T1000 (cell line): ENCODE measurements around the gene PMFBP1.

Source experiments
- DNase-seq: peaks from one replicate; lab custom pipeline; 2025; ENCODE audit warnings: mixed read lengths; lab: John Stamatoyannopoulos, UW

The PMFBP1 gene, protein sequence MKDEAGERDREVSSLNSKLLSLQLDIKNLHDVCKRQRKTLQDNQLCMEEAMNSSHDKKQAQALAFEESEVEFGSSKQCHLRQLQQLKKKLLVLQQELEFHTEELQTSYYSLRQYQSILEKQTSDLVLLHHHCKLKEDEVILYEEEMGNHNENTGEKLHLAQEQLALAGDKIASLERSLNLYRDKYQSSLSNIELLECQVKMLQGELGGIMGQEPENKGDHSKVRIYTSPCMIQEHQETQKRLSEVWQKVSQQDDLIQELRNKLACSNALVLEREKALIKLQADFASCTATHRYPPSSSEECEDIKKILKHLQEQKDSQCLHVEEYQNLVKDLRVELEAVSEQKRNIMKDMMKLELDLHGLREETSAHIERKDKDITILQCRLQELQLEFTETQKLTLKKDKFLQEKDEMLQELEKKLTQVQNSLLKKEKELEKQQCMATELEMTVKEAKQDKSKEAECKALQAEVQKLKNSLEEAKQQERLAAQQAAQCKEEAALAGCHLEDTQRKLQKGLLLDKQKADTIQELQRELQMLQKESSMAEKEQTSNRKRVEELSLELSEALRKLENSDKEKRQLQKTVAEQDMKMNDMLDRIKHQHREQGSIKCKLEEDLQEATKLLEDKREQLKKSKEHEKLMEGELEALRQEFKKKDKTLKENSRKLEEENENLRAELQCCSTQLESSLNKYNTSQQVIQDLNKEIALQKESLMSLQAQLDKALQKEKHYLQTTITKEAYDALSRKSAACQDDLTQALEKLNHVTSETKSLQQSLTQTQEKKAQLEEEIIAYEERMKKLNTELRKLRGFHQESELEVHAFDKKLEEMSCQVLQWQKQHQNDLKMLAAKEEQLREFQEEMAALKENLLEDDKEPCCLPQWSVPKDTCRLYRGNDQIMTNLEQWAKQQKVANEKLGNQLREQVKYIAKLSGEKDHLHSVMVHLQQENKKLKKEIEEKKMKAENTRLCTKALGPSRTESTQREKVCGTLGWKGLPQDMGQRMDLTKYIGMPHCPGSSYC

DNA sequence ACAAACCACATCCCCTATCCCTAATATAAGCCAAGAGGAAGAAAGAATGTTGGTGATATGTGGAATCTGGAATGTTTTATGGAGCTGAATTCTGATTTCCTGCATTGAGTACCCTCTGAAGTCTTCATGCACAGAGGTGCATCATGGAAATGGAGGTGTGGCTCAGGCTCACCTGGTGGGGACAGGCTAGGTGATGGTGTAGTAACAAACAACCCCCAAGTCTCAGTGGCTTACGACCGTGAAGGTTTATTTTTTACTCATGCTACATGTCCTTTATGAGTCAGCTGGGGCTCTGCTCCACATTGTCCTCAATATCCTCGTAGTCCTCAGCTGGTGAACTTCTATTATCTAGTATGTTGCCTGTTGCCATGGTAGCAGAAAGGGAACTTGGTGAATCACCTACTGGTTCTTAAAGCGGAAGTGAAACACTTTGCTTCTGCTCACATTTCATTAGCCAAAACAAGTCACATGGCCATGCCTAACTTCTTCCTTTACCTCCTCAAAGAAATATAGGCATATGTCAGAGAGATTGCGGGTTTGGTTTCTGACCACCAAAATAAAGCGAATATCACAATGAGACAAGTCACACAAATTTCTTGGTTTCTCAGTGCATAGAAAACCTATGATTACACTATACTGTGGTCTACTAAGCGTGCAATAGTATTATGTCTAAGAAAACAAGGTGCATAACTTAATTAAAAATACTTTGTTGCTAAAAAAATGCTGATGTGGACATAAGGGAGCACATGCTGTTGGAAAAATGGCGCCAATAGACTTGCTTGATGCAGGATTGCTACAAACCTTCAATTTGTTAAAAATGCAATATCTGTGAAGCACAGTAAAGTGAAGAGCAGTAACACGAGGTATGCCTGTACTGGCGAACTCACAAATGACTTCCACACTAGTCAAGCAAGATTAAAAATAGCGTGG lies at the start of gene PMFBP1:
PMFBP1 (minus strand) TSS at position 51 of the 930 bp plus-strand sequence. CDS start 947 bp downstream, outside the sequence.
- peak; percentile 39 for DNase-seq

DNA sequence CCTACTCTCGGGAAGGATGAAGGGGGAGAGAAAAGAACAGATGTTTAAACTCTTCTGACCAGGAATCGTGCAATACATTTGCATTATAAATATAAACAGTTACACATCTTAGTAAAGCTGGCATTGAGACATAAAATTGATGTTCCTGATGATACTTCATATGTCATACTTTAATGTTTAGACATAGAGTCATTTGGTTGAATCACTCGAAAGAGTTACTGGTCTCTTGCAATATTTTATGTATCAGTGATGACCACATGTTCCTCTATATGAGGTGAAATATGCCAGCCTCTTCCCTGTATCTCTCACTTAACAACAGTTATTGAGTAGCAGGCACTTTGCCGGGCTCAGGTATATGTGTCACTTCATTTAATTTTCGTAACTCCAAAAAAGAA lies 49.7 kb upstream of the PMFBP1 start:
- DNase-seq: no peak

DNA sequence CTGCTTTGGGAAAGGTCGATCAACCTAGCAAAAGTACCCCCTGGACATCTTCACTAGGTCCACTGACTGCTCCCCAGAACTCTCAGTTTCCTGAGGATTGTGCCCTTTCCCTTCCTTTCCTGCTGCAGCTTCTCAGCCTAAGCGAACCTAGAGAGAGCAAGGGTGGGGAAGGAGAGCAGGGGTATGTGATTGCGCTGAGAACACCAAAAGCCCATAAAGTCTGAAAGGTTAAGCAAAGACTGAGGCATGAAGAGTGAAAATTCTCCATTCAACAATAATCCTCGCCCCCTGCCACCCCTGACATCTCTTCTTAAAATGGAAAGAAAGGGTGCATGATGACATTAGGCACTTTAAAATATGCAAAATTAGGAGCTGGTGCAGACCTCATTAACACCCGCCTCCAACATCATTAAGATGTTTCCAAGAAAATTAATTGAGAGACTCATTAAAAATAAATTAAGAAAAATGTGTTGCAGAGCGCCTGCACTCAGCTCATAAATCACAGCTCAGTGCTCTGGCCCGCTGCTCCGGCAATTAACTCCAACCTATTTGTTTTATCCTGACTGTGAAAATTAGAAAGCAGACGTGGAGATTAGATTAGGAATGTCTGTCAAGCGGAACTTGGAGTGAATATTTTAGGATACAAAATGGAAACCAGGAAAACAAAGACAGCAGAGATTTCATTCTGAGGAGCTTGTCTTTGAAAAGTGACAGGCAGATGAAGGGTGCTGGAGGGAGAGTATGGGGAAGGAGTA lies 49.1 kb upstream of the PMFBP1 start:
- DNase-seq: no peak

DNA sequence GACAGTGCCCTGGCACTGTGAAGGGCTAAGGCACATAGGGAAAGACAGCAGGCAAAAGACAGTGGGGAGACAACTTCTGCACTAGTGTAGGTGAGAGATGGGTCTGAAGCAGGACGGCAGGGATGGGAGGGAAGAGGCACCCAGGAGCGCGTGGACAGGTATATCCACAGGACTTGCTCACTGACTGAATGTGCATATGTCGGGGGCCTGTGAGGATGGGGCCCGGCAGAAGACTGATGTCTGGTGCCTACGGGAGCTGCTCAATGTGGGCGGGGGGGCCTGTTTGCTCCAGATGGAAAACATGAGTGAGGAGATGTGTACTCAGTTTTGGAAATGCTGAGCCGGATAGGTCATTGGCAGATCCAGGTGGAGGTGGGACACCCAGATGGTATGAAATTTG lies 47.3 kb upstream of the PMFBP1 start:
- DNase-seq: no peak

DNA sequence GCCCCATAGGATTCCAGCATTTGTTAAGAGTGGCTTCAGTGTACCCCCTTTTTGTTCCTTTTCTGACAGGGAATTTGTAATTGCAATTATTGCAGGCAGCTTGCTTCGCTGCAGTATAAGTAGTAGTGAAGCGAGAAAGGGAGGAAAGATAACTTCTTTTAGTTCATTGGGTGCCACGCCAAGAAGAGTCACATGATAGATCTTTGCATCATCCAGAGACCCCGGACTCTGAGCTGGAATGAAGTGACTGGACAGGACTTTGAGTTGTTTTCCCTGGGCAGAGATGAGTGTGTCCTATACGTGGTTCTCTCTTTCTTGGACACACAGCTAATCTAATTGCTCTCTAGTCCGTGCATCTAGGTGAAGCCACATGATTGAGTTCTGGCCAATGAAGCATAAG lies 44.8 kb upstream of the PMFBP1 start:
- DNase-seq: no peak

DNA sequence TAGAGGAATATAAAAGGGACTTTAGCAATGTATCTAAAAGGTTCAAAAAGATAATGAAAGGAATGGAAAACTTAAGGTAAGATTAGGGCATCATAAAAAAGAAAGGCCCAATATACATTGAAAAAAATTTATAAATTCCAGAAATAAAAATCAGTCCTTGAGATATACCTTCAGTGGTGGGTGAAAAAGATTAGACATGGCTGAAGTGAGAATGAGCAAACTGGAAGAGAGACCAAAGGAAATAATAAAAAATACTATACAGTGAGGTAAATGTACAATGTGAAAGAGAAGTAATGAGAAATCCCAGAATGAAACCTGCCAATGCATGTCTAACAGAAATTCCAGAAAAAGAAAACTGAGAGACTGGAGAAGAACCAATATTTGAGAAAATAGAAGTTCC lies 42.9 kb upstream of the PMFBP1 start:
- no peak for DNase-seq

DNA sequence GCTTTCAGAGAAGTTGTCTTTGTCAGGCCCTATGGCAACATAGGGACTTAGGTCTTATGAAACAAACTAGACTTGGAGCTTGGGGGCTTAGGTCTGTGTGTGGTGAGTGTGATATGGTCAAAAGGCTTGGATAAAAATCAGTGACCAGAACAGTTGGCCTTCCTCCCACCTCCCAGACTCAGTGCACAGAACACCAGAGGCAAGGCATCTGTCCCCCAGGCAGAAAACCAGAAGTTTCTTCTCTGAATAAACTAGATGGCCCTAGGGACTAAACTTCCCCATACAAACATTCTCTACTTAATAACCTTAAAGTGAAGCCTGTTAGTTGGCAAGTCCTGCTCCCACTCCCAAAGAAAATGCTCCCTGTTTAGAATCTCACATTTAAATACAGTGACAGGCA lies 39.2 kb upstream of the PMFBP1 start:
- no peak for DNase-seq

DNA sequence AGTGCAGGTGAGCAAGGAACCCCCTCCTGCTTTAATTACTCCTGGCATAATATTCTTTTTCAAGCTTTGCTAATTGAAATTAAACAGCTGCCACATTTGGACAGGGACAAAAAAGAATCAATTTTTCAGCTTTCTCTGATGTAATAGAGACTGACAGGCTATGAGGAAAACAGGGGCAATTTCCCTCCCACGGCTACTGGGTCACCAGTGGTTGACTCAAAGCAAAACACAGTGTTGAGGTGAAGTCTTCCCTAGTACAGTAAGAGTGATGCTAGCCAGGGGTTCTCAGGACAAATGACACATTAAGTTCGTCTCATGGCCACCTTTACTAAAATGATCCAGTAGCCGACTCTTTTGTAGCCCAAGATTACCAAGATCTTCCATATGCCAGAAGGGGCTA lies 38.6 kb upstream of the PMFBP1 start:
- no peak for DNase-seq

DNA sequence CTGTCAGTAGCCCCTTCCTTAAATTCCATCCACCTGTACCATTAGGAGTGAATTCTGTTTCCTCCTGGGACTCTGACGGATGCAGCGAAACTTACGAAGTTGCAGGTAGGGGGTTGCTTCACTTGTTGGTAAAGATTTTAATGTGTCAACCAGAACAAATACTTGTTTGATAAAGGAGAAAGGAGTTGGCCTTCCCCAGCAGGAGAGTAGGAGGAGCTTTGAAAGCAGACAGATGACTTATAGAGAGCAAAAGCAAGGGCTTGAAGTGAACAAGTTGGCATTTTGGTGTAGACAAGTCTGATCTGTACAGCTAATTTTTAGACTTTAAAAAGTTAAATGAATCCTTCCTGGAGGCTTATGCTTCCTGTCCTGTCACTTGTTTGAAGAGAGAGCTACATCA lies 38.1 kb upstream of the PMFBP1 start:
- no peak for DNase-seq

DNA sequence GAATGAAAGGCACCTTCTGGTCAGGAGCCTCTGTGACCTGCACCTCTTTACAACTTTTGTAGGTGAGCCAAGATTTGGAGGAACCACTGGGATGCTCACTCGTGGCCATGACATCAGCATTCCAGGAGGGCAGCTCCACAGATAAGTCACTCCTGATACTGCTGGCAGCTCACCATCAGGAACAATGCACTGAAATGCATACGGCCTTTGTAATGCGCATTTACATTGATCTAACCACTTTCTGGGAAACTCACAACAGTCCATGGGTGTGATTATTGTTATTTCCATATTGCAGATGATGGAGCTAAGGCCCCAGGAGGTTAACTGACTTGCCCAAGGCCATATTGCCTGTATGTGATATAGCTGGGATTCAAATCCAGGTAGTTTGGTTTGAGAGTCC lies 34.3 kb upstream of the PMFBP1 start:
- no peak for DNase-seq

DNA sequence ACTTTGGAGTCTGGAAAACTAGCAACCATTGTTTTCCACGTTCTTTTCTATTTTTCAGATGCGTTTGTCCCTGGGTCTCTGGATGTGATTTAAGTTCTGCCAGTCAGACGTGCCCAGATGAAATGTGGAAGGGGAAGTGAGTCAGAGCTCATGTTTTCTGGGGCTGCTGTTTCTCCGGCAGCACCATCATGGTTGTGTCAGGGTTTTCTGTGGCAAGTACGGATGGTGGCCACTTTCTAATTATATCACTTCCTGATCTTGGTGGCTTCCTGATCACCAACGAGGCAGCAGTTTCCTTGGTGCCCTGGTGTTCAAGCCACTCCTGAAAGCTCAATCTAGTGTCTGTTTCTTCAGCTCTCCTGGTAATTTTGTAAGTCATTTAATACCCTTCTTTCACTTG lies 31.4 kb upstream of the PMFBP1 start:
- DNase-seq: no peak

DNA sequence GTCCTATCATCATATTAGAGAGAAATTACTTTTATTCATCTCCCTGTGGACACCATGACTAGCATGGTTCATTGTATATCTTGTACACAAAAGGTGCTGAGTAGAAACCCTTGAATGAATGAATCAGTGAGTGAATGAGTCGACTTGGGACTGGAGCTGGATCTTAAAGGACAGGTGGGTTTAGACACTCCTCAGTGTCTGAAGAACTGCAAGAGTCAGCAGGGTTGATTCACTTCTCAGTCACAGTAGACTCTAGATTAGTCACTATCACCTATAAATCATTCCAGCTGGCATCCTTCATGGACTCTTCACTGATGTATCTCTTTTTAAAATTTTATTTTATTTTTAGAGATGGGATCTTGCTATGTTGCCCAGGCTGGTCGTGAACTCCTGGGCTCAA lies 30.1 kb upstream of the PMFBP1 start:
- no peak for DNase-seq

DNA sequence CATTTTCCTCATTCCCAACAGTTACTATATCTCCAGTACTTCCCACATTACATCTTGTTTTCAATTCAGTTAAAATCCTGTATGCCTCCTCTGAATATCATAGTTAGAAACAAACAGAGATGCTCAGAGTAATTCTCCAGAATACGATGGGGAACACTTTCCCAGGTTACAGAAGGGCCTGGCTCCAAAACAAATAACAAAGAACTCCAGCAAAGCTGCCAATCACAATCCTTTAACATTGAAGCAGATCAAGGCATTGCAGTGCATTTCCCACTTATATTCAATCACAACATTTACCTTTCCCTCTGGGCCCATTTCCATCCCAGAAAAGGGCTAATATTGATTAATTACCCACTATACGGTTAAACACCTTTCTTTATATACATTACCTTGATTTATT lies 29.4 kb upstream of the PMFBP1 start:
- no peak for DNase-seq

DNA sequence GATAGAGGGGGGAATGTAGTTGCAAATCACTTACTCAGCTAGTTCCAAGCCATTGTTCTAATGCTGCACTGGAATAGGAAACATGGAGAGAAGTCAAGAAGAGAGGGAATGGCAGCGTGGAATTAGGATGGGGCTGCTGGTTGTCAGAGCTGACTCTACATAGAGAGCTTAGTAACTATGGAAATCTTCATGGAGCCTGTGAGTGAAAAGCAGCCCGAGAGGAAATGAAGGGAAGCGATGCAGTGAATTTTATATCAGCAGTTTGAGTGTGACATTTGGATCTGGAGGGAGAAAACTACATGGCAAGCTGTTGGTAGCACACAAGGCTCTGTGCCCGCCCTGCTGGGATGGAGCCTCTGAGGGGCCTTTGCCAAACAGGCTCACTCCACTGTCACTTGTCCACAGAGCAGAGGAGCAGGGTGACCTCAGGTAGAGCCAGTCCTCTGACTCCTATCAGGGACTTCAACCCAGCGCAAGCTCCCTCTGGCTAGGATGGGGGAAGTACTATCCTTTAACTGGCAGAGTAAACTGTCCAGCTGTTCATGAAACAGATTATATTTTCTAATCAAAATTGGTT lies 27.9 kb upstream of the PMFBP1 start:
- no peak for DNase-seq

DNA sequence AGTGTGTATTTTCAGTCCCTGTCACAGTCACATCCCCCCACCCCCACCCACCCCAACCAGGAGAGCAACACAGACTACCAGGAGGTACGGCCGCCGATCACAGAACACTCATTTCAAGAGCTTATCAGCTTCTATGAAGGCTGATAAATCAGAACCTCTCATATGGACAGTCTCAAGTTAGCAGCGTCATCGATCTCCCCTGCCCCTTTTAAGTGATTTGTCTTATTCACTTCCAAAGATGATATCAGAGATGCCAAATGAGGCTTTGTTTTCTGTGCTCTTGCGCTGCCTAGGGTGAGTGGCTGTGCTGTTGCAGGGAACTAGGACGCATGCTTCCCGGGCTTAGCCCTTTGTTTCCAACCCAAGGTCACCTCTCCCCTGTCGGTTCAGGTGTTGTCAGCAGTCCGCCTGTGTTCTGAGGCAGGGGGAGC lies 26.8 kb upstream of the PMFBP1 start:
- no peak for DNase-seq

DNA sequence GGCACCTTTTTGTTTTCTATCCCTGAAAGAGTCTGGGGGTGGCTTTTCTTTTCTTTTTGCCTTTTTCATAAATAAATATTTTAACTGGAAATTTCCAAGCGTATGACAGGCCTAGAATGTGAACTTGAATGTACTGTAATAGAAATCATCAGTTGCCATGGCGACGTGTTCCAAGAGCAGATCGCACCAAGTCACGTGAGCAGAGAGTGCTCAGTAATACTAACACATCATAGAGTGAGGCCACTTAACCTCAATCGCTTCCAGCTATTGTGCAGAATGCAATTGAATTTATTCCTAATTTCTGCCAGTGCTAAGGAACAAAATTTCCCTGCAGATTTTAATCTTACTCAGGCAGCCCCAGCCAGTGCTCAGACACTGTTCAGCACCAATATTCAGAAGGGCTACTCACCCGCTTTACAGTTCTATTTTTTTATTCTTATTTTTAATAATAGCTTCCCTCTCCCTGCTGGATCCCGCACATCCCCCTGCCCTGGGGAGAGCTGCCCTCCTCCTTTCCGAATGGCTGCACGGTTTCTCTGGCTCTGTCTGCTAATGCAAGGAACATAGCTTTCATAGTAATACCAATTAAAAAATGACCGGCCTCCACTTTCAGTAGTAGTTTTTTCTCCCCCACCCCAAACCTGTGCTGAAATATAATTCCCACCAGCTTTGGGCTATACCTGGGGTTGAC lies 26.2 kb upstream of the PMFBP1 start:
- no peak for DNase-seq

DNA sequence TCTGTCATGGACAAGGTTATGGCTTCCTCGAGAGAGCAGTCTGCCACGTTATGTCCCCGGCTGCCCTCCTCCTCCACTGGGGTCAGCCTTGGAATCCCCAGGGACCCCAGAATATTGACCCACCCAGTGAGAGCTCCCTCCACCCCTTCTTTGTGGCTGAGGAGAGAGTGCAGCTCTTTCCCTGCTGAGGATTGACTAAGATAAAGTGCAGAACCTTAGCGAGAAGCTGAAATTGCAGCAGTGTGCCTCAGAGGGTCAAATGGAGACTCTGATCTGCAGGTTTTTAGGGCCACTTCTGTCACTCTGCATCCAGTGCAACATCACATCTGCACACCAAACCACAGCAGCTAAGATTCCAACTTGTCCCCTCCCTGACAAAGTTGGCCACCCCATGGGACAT lies 25.6 kb upstream of the PMFBP1 start:
- no peak for DNase-seq

DNA sequence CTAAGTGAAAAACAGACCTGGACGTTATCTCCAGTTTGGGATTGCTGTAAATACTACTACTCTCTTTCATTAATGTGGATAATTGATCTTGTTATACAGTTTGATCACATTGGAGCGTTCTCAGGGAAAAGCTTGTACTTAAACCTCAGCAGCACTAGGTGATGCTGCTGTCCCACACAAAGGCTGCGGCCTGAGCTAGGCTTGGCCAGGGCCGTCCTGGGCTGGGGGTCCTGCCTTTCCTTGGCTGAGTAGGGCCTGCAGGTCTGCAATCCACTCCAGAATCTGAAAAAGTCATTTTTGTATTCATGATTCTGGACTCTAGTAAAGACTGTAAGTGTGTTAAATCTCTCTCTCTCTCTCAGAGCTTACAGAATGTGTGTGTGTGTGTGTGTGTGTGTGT lies 23.7 kb upstream of the PMFBP1 start:
- DNase-seq: no peak

DNA sequence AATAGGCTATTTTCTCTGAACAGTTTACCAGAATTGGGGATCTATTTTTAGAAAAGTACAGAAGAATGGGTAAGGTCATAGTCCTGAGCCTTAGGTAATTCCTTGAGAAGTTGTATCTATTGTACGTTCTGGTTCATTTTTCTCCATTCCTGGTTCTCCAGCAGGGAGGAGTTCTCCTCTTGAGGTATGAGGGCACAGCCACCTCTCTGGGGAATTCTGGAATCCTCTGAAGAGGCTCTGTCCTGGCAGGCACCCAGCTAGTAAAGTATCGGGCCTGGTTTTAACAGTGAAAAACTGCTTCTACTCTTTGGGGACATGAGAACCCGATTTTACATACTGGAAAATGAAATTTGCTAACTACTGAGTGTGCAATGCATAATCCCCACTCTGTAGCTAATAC lies 19.6 kb upstream of the PMFBP1 start:
- no peak for DNase-seq

DNA sequence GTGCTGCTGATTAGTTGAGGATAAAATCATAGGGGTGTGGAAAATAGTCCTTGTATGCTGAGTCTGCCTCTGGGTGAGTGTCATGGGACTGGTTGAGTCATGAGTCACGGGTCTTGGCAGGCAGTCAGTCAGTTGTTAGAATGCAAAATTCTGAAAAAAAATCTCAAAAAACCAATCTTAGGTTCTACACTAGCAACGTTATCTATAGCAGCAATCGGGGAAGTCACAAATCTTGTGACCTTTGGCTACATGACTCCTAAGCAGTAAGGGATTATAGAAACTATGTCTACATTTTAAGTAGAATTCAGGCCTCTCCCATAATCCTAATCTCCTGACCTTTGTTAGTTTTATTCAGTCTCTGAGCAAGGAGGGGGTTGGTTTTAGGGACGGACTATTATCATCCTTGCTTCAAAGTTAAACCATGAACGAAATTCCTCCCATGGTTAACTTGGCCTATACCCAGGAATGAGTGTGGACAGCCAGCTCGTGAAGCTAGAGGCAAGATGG lies 18.0 kb upstream of the PMFBP1 start:
- peak; percentile 42 for DNase-seq
